A673 (cell line): ENCODE measurements around the gene ARHGEF2. TPM values are rescaled to one million over a fixed set of nuclear protein-coding genes. Genes with fewer than 3 reads are reported as not detected.

Experiments used
- BruUV-seq: library from RNA; stranded (reverse); fragments of 400-500 nt; replicated peaks from 2 replicates; lab custom pipeline; 2021; lab: Mats Ljungman, UMichigan
- CTCF ChIA-PET: fragments of 300-600 bp; sonication (Branson Sonifier 250); formaldehyde crosslinking; loops from one replicate; lab custom pipeline; 2022; ENCODE audit warnings: antibody characterized with exemption; lab: Charles Lee
- POLR2A ChIA-PET: fragments of 300-600 bp; sonication (Branson Sonifier 250); formaldehyde crosslinking; loops from one replicate; lab custom pipeline; 2022; ENCODE audit warnings: antibody characterized with exemption; ENCODE audit not compliant: low non-redundant PET; lab: Charles Lee
- DNase-seq: peaks from one replicate; pipeline ENCODE4 v3.0.0-alpha.2; 2015; ENCODE audit warnings: low spot score
- H3K27ac ChIP-seq: fragments of 200-600 bp; sonication (generic); 2 replicates; pipeline ENCODE4 v1.5.1; 2016; ENCODE audit warnings: mixed run types, low read depth, mild to moderate bottlenecking, mixed read lengths, antibody characterized with exemption, low read length; ENCODE audit not compliant: poor library complexity, severe bottlenecking
- H3K27me3 ChIP-seq: fragments of 200-600 bp; sonication (generic); replicated peaks from 2 replicates; pipeline ENCODE4 v1.6.1; 2017; ENCODE audit warnings: mixed run types, low read depth, mild to moderate bottlenecking, mixed read lengths, antibody characterized with exemption, low read length; ENCODE audit not compliant: insufficient read depth, poor library complexity
- H3K36me3 ChIP-seq: fragments of 200-600 bp; sonication (generic); 2 replicates; pipeline ENCODE4 v1.6.1; 2016; ENCODE audit warnings: mixed run types, mild to moderate bottlenecking, mixed read lengths, antibody characterized with exemption, low read length; ENCODE audit not compliant: insufficient read depth, poor library complexity, severe bottlenecking
- H3K4me1 ChIP-seq: fragments of 200-600 bp; sonication (generic); 2 replicates; pipeline ENCODE4 v1.6.1; 2017; ENCODE audit warnings: mixed run types, mild to moderate bottlenecking, mixed read lengths, antibody characterized with exemption, low read length; ENCODE audit not compliant: insufficient read depth, poor library complexity, severe bottlenecking
- H3K4me3 ChIP-seq: fragments of 200-600 bp; sonication (generic); 2 replicates; pipeline ENCODE4 v1.5.1; 2016; ENCODE audit warnings: low read depth, mixed run types, mild to moderate bottlenecking, mixed read lengths, low read length; ENCODE audit not compliant: poor library complexity, severe bottlenecking
- H3K9me3 ChIP-seq: fragments of 200-600 bp; sonication (generic); 2 replicates; pipeline ENCODE4 v1.6.1; 2016; ENCODE audit warnings: mixed run types, low read depth, mild to moderate bottlenecking, mixed read lengths, antibody characterized with exemption, low read length; ENCODE audit not compliant: poor library complexity, severe bottlenecking
- EZH2 ChIP-seq: fragments of 200-600 bp; sonication (generic); IDR thresholded peaks from 2 replicates; pipeline ENCODE4 v1.6.1; 2017; ENCODE audit warnings: borderline replicate concordance, low read depth, mild to moderate bottlenecking, mixed read lengths, antibody characterized with exemption, low read length; ENCODE audit not compliant: poor library complexity, severe bottlenecking
- intact Hi-C: fragments of 100-400 bp; cut with micrococcal nuclease; formaldehyde crosslinking; loops from one replicate; pipeline ENCODE4 v1.10.0; 2022; ENCODE audit not compliant: unreplicated experiment
- total RNA-seq: library from RNA; stranded (reverse); gene quantifications from 2 replicates; pipeline ENCODE4 v1.2.3, GENCODE V29; 2021
- TF ChIP-seq, protein P1 (sequence below): fragments of 300-800, 200-600 bp; sonication (generic); conservative IDR thresholded peaks from 2 replicates; pipeline ENCODE4 v1.5.1; 2017; ENCODE audit warnings: low read depth, mild to moderate bottlenecking, antibody characterized with exemption, low read length, moderate library complexity, mixed read lengths

Gene ARHGEF2
- total RNA-seq, 1 experiment from 2014 or later, result 148 TPM

DNA sequence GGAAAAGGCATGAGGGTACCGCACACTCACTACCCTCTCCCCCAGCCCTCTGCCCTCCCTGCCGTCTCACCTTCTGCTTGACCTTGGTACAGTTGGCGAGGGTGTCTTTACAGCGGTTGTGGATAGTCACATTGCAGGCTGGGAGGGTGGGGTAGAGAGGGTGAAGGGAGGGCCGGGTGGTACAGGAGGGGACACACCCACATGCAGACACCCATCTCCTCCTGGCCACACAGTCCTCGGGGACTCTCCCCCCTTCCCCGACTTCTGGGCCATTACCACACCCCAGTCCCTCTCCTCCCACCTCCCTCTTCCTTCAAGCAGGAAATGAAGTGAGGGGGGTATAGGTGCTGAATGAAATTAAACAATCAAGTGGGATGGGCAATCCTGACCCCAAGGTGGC is 11.6 kb downstream of the ARHGEF2 start:
- intact Hi-C loops, result no loop called here
- H3K4me1 ChIP-seq, result peaks cover 50% of the 10 kb centered on the region
- POLR2A ChIA-PET, result no interaction called here
- no peaks in the 10 kb centered on the region for H3K27me3 ChIP-seq
- CTCF ChIA-PET, result no interaction called here
- no peak overlapping the region for H3K4me3 ChIP-seq
- TF ChIP-seq, protein P1, sequence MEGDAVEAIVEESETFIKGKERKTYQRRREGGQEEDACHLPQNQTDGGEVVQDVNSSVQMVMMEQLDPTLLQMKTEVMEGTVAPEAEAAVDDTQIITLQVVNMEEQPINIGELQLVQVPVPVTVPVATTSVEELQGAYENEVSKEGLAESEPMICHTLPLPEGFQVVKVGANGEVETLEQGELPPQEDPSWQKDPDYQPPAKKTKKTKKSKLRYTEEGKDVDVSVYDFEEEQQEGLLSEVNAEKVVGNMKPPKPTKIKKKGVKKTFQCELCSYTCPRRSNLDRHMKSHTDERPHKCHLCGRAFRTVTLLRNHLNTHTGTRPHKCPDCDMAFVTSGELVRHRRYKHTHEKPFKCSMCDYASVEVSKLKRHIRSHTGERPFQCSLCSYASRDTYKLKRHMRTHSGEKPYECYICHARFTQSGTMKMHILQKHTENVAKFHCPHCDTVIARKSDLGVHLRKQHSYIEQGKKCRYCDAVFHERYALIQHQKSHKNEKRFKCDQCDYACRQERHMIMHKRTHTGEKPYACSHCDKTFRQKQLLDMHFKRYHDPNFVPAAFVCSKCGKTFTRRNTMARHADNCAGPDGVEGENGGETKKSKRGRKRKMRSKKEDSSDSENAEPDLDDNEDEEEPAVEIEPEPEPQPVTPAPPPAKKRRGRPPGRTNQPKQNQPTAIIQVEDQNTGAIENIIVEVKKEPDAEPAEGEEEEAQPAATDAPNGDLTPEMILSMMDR, result no peak
- no peaks in the 10 kb centered on the region for H3K9me3 ChIP-seq
- no peak for DNase-seq
- no TSS peak for BruUV-seq
- peaks cover 80% of the 10 kb centered on the region for H3K36me3 ChIP-seq
- H3K27ac ChIP-seq, result peak overlapping the region; percentile 70

DNA sequence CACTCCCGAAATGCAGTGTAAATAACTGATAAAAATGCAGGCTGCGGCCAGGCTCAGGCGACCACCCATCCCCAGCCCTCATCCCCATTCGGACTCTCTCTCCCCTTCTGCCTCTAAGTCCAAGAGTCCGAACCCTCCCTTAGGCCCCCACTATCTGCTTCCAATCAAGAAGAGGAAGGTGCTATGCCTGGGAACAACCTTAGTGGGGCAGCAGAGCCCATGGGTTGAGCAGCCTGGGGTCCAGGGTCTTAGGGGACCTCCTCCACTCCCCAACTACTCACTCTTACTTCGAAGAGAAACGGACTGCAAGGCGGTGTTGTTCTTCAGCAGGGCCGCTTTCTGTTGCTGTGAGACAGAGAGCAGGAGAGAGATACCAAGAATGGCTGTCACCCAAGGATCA is 12.2 kb downstream of the ARHGEF2 start:
- H3K4me3 ChIP-seq, result no peak overlapping the region
- TF ChIP-seq, protein P1, result peak; percentile 36; the same call in 1 of the 2 replicates
- no peak for TF ChIP-seq EZH2
- intact Hi-C loops, result no loop called here
- peaks cover 48% of the 10 kb centered on the region for H3K4me1 ChIP-seq
- peak overlapping the region; percentile 37 for H3K27ac ChIP-seq
- peaks cover 85% of the 10 kb centered on the region for H3K36me3 ChIP-seq
- no peaks in the 10 kb centered on the region for H3K27me3 ChIP-seq
- H3K9me3 ChIP-seq, result no peaks in the 10 kb centered on the region
- POLR2A ChIA-PET, result no interaction called here
- CTCF ChIA-PET, result interaction anchor here (0.8 kb wide), 1 partner anchor 23 kb away, joined by 3 read pairs; no protein-coding TSS in a partner anchor
- DNase-seq, result no peak
- BruUV-seq, result no TSS peak

DNA sequence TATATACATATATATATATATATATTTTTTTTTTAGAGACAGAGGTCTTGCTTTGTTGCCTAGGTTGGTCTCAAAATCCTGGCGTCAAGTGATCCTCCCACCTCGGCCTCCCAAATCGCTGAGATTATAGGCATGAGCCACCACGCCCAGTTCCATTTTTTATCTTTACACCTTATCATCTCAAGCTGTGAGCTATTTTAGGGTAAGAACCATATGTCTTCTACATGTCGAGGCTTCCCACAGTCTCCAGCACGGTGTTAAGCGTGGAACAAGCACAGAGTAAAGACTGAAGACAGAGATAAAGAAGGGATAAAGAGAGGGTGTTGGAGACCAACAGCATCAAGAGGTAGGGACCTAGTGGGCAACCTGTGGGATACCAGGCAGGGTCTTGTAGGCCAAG is 14.2 kb downstream of the ARHGEF2 start:
- Histone ChIP-seq H3K4me1 (peaks cover 41% of the 10 kb centered on the region), H3K36me3 (peaks cover 94% of the 10 kb centered on the region), H3K4me3 (no peak overlapping the region), H3K9me3 (no peaks in the 10 kb centered on the region), H3K27me3 (no peaks in the 10 kb centered on the region), H3K27ac (no peak overlapping the region)
- intact Hi-C loops, result no loop called here
- TF ChIP-seq, protein P1, result no peak
- TF ChIP-seq EZH2, result no peak
- BruUV-seq, result no TSS peak
- ChIA-PET POLR2A (no interaction called here), CTCF (no interaction called here)
- DNase-seq, result no peak
